HepG2 (cell line): Measurements from ENCODE around the gene CAMK2N2. TPM values are rescaled to one million over a fixed set of nuclear protein-coding genes. Genes with fewer than 3 reads are reported as not detected.
A peak's percentile ranks its signal among the peaks of the same experiment; 100 is the strongest.

Experiments used
- CEBPG ChIP-seq: IDR thresholded peaks from 2 replicates; pipeline ENCODE4 v1.6.1; 2016
- ETV5 ChIP-seq: IDR thresholded peaks from 2 replicates; pipeline ENCODE4 v1.6.1; 2018; ENCODE audit warnings: missing biosample characterization, missing genetic modification reagents, inconsistent platforms, borderline replicate concordance
- FOXA3 ChIP-seq: IDR thresholded peaks from 2 replicates; pipeline ENCODE4 v1.6.1; 2016; ENCODE audit warnings: missing genetic modification reagents, missing compliant biosample characterization
- FOXK1 ChIP-seq: sonication (generic); formaldehyde crosslinking; IDR thresholded peaks from 2 replicates; pipeline ENCODE4 v1.4.0; 2020; ENCODE audit warnings: low read depth, missing genetic modification reagents, borderline replicate concordance
- GPBP1L1 ChIP-seq: sonication (generic); formaldehyde crosslinking; IDR thresholded peaks from 2 replicates; pipeline ENCODE4 v1.5.0; 2020; ENCODE audit warnings: mild to moderate bottlenecking, missing genetic modification reagents
- HOMEZ ChIP-seq: IDR thresholded peaks from 2 replicates; pipeline ENCODE4 v1.6.1; 2016; ENCODE audit warnings: low read depth
- MAFG ChIP-seq: sonication (generic); formaldehyde crosslinking; IDR thresholded peaks from 2 replicates; pipeline ENCODE4 v1.5.1; 2020; ENCODE audit warnings: mild to moderate bottlenecking, missing genetic modification reagents
- RFXANK ChIP-seq: IDR thresholded peaks from 2 replicates; pipeline ENCODE4 v1.6.1; 2016
- SPEN ChIP-seq: sonication (generic); formaldehyde crosslinking; IDR thresholded peaks from 2 replicates; pipeline ENCODE4 v1.5.1; 2020; ENCODE audit warnings: low read depth, mild to moderate bottlenecking, missing genetic modification reagents
- STAG1 ChIP-seq: sonication (generic); formaldehyde crosslinking; IDR thresholded peaks from 2 replicates; pipeline ENCODE4 v1.4.0; 2020; ENCODE audit warnings: missing genetic modification reagents
- THAP11 ChIP-seq: IDR thresholded peaks from 2 replicates; pipeline ENCODE4 v1.6.1; 2016; ENCODE audit warnings: missing biosample characterization, missing genetic modification reagents
- ZNF3 ChIP-seq: IDR thresholded peaks from 2 replicates; pipeline ENCODE4 v1.7.0; 2017; ENCODE audit warnings: inconsistent platforms
- ZNF704 ChIP-seq: sonication (generic); formaldehyde crosslinking; IDR thresholded peaks from 2 replicates; pipeline ENCODE4 v1.8.1; 2023; ENCODE audit warnings: mild to moderate bottlenecking, inconsistent platforms, moderate library complexity, missing genetic modification reagents, borderline replicate concordance
- ZNF784 ChIP-seq: sonication (generic); formaldehyde crosslinking; IDR thresholded peaks from 2 replicates; pipeline ENCODE4 v1.5.1; 2020; ENCODE audit warnings: missing genetic modification reagents, mild to moderate bottlenecking, borderline replicate concordance
- polyA plus RNA-seq, 8 experiments: library from polyadenylated mRNA; depleted of rRNA in 3 of 8; stranded (reverse) in 7 of 8; unstranded in 1 of 8; fragments of >200 nt; fragmentation: Illumina TruSeq in 4 of 8; extraction: Trizol in 4 of 8; gene quantifications; 2 replicates each; pipeline versions ENCODE4 v1.2.1 to v1.2.3, GENCODE V29; 2011 to 2016; ENCODE audit warnings: low read depth in 4 of 8, missing spikeins in 1 of 8, mixed read lengths in 1 of 8; ENCODE audit not compliant: insufficient read depth in 1 of 8
- total RNA-seq, 5 experiments: library from RNA; depleted of rRNA; stranded (reverse); fragments of >200 nt; fragmentation: Illumina TruSeq; extraction: Trizol; gene quantifications; 2 replicates each; pipeline ENCODE4 v1.2.3, GENCODE V29; 2016; ENCODE audit warnings: low read depth in 1 of 5

Gene CAMK2N2
- total and polyA plus RNA-seq, 2 of the 13 experiments (the other 11 are each of a cell fraction or from before 2014, with no cell fraction given) = 0.12 to 0.27 TPM

GRCh38 chr3:184248454-184249411, 12.6 kb downstream of the CAMK2N2 start, which contains the start of gene ALG3 (continued):
- TF ChIP-seq HOMEZ (CRISPR knock-in tag) (0 out of 2 replicates have a peak, but pooled peaks have one; percentile 29), SPEN (CRISPR knock-in tag) (peak; percentile 90), ETV5 (peak; percentile 65; the same call in 1 of the 2 replicates), FOXK1 (CRISPR knock-in tag) (peak; percentile 88; the same call in 1 of the 2 replicates), ZNF704 (CRISPR knock-in tag) (no peak), CEBPG (CRISPR knock-in tag) (peak; percentile 61; the same call in 1 of the 2 replicates), FOXA3 (CRISPR knock-in tag) (peak; percentile 32; the same call in 1 of the 2 replicates), ZNF784 (CRISPR knock-in tag) (no peak), THAP11 (peak; percentile 90), MAFG (CRISPR knock-in tag) (no peak), ZNF3 (CRISPR knock-in tag) (no peak), GPBP1L1 (CRISPR knock-in tag) (no peak), RFXANK (no peak), STAG1 (CRISPR knock-in tag) (no peak)
